Neural cell (in vitro differentiated cells): ENCODE measurements around the gene BRI3BP.

Experiments
- CTCF ChIP-seq: fragments of 450-650 bp; IDR thresholded peaks from 2 replicates; pipeline ENCODE4 v1.5.1; 2014; ENCODE audit warnings: antibody characterized with exemption, mild to moderate bottlenecking, moderate library complexity; ENCODE audit not compliant: poor library complexity, severe bottlenecking
- MXI1 ChIP-seq: fragments of 450-650 bp; conservative IDR thresholded peaks from 2 replicates; pipeline ENCODE4 v1.6.1; 2014; ENCODE audit warnings: antibody characterized with exemption, mild to moderate bottlenecking; ENCODE audit not compliant: poor library complexity, severe bottlenecking
- TF ChIP-seq, protein P1 (sequence below): IDR thresholded peaks from 2 replicates; pipeline ENCODE4 v1.6.1; 2012; ENCODE audit warnings: borderline replicate concordance

DNA sequence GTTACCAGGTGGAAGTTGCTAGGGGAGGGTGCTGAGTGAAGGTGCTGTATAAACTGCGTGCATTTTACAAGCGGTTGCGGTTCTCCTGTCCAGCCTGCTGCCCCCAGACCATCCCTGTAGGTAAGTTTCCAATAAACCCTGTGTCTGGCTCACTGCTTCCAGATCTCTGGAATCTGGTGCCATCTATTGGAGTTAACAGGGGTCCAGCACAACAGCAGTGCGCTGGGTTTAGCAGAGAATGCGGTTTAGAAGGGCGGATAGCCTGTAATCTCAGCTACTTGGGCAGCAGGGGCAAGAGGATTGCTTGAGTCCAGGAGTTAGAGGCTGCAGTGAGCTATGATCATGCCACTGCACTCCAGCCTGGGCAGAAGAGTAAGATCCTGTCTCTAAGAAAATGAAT, 76.7 kb downstream of the BRI3BP start:
- TF ChIP-seq CTCF (peak; percentile 63), MXI1 (no peak)
- TF ChIP-seq, protein P1, sequence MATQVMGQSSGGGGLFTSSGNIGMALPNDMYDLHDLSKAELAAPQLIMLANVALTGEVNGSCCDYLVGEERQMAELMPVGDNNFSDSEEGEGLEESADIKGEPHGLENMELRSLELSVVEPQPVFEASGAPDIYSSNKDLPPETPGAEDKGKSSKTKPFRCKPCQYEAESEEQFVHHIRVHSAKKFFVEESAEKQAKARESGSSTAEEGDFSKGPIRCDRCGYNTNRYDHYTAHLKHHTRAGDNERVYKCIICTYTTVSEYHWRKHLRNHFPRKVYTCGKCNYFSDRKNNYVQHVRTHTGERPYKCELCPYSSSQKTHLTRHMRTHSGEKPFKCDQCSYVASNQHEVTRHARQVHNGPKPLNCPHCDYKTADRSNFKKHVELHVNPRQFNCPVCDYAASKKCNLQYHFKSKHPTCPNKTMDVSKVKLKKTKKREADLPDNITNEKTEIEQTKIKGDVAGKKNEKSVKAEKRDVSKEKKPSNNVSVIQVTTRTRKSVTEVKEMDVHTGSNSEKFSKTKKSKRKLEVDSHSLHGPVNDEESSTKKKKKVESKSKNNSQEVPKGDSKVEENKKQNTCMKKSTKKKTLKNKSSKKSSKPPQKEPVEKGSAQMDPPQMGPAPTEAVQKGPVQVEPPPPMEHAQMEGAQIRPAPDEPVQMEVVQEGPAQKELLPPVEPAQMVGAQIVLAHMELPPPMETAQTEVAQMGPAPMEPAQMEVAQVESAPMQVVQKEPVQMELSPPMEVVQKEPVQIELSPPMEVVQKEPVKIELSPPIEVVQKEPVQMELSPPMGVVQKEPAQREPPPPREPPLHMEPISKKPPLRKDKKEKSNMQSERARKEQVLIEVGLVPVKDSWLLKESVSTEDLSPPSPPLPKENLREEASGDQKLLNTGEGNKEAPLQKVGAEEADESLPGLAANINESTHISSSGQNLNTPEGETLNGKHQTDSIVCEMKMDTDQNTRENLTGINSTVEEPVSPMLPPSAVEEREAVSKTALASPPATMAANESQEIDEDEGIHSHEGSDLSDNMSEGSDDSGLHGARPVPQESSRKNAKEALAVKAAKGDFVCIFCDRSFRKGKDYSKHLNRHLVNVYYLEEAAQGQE: no peak
